Sigmoid colon (tissue), 7 donors: ENCODE results near the gene CRELD2. TPM values are rescaled to one million over a fixed set of nuclear protein-coding genes. Genes with fewer than 3 reads are reported as not detected.
A peak's percentile ranks its signal among the peaks of the same experiment; 100 is the strongest.

Source experiments
- DNase-seq: peaks from one replicate; pipeline ENCODE4 v3.0.0-alpha.2; 2019
- H3K27ac ChIP-seq, 4 donors: fragments of 200-600 bp; sonication (generic); one replicate each; pipeline ENCODE4 v1.5.1; 2016 to 2019; ENCODE audit warnings: mild to moderate bottlenecking in 1 of 4
- H3K27me3 ChIP-seq, 3 donors: fragments of 200-600 bp; sonication (generic); one replicate each; pipeline ENCODE4 v1.5.1; 2019; ENCODE audit warnings: mild to moderate bottlenecking in 1 of 3
- H3K36me3 ChIP-seq, 4 donors: fragments of 200-600 bp; sonication (generic); one replicate each; pipeline ENCODE4 v1.5.1; 2016 to 2019
- H3K4me1 ChIP-seq, 4 donors: fragments of 200-600 bp; sonication (generic); one replicate each; pipeline ENCODE4 v1.5.1; 2017 to 2019
- H3K4me3 ChIP-seq, 4 donors: fragments of 200-600 bp; sonication (generic); one replicate each; pipeline ENCODE4 v1.5.1; 2017 to 2019; ENCODE audit warnings: mild to moderate bottlenecking in 2 of 4, moderate library complexity in 1 of 4
- H3K9me3 ChIP-seq, 4 donors: fragments of 200-600 bp in 3 of 4; sonication (generic) in 3 of 4; one replicate each; pipeline versions ENCODE4 v1.5.1 to v1.6.1; 2013 to 2019
- EP300 ChIP-seq, 4 donors: sonication (generic); formaldehyde crosslinking; IDR thresholded peaks; one replicate each; pipeline ENCODE4 v1.6.1; 2017; ENCODE audit warnings: antibody characterized with exemption in 4 of 4
- POLR2A ChIP-seq, 2 donors: fragments of 450-650 bp; IDR thresholded peaks; one replicate each; pipeline ENCODE4 v1.6.1; 2016; ENCODE audit warnings: antibody characterized with exemption in 2 of 2, mild to moderate bottlenecking in 2 of 2, moderate library complexity in 2 of 2
- POLR2AphosphoS5 ChIP-seq, 4 donors: sonication (generic); formaldehyde crosslinking; IDR thresholded peaks; one replicate each; pipeline ENCODE4 v1.6.1; 2017; ENCODE audit warnings: antibody characterized with exemption in 4 of 4
- WGBS, 2 donors: extraction: QIAGEN DNeasy Blood & Tissue Kit; methylation state at CpG; one replicate each; pipeline ENCODE4 v1.1.7; 2013; 5-methylcytosine and 5-hydroxymethylcytosine counted together
- intact Hi-C: fragments of 100-400 bp; cut with DNase I; formaldehyde crosslinking; loops from one replicate; pipeline ENCODE4 v1.15.1; 2023
- polyA plus RNA-seq, 3 donors: library from polyadenylated mRNA; stranded (reverse); fragments of 200-250 nt; gene quantifications; one replicate each; pipeline ENCODE4 v1.2.3, GENCODE V29; 2013
- total RNA-seq, 4 donors: library from RNA; depleted of rRNA; stranded (reverse); fragments of >200 nt; gene quantifications; one replicate each; pipeline ENCODE4 v1.1.0, GENCODE V29; 2016
- TF ChIP-seq, protein P1 (sequence below), 4 experiments: fragments of 450-650 bp in 3 of 4; fragments of 200-600 bp in 1 of 4; IDR thresholded peaks; one replicate each; pipeline ENCODE4 v1.5.1; 2016 to 2019; ENCODE audit warnings: antibody characterized with exemption in 4 of 4, mild to moderate bottlenecking in 3 of 4, moderate library complexity in 2 of 4
- donor health status: healthy with polysubstance abuse.
- donor health status: Bipolar disorder and iron deficiency.
- donor health status: healthy.

Gene CRELD2
- total and polyA plus RNA-seq, 7 donors: 9.2 to 97.7 (median 20.2) TPM

DNA sequence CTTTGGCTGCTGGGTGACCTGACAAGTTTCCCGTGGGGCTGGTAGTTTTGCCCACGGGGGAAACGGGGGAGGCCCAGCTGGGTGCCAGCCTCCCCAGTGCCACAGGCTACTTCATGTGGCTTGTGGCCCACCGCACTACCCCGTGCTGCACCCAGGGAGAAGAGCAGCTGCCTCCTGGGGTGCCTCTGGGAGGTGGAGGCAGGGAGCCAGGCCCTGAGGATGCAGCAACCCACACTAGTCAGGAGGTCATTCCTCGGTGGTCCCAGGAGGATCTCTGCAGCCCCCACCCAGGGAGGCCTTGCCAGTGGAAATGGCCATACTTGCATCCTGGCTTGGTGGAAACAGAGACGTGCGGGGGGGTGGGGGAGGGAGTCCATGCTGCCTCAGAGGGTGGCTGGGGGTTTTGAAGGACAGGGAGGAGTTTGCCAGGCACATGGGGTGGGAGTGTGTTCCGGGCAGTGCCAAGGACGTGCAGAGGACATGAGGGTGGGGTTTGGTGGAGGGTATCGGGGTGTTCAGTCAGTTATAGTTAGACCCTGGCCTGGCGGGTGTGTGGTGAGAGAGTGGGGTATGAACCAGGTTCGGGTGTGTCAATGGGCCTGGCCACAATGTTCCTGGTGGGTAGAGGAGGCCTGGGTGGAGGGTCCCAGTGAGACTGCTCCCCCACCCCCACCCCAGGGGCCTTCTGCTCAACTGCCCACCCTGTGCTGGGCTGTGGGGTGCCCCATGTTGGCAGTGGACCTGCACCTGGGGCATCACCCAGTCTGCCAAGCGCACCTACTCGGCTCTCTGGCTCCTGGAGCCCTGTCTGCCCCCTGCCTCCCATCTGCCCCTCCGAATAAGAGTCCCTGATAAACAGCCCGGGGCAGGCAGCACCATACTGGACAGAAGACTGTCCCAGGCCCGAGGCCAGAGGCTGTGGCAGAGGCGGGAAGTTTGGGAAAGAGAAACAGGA is 46.0 kb downstream of the CRELD2 start:
- Histone ChIP-seq H3K27me3 (no peaks in the 10 kb centered on the region), H3K9me3 (no peaks in the 10 kb centered on the region), H3K36me3 (peaks cover 11 to 24% (median 16%) of the 10 kb centered on the region in 4 donors), H3K4me3 (peak overlapping the region in 1 of 4 donors; percentile 67), H3K4me1 (peaks cover 0 to 73% (median 57%) of the 10 kb centered on the region in 4 donors), H3K27ac (peak overlapping the region; percentile 89 to 99 (median 96))
- intact Hi-C loops: loop anchor here (5.0 to 10.0 kb wide), 3 partner anchors 112 to 220 kb away; partner anchors contain the start of genes BRD1, TRABD and ZBED4
- WGBS, 2 donors: 64 to 72% methylated on average over 19 of the region's 19 CpGs
- TF ChIP-seq POLR2AphosphoS5 (IDR thresholded peaks at IDR 0.05) (no peak), EP300 (IDR thresholded peaks at IDR 0.05) (no peak), POLR2A (IDR thresholded peaks at IDR 0.05) (no peak)
- TF ChIP-seq, protein P1, sequence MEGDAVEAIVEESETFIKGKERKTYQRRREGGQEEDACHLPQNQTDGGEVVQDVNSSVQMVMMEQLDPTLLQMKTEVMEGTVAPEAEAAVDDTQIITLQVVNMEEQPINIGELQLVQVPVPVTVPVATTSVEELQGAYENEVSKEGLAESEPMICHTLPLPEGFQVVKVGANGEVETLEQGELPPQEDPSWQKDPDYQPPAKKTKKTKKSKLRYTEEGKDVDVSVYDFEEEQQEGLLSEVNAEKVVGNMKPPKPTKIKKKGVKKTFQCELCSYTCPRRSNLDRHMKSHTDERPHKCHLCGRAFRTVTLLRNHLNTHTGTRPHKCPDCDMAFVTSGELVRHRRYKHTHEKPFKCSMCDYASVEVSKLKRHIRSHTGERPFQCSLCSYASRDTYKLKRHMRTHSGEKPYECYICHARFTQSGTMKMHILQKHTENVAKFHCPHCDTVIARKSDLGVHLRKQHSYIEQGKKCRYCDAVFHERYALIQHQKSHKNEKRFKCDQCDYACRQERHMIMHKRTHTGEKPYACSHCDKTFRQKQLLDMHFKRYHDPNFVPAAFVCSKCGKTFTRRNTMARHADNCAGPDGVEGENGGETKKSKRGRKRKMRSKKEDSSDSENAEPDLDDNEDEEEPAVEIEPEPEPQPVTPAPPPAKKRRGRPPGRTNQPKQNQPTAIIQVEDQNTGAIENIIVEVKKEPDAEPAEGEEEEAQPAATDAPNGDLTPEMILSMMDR (IDR thresholded peaks at IDR 0.05): no peak
- peak; percentile 64 for DNase-seq

DNA sequence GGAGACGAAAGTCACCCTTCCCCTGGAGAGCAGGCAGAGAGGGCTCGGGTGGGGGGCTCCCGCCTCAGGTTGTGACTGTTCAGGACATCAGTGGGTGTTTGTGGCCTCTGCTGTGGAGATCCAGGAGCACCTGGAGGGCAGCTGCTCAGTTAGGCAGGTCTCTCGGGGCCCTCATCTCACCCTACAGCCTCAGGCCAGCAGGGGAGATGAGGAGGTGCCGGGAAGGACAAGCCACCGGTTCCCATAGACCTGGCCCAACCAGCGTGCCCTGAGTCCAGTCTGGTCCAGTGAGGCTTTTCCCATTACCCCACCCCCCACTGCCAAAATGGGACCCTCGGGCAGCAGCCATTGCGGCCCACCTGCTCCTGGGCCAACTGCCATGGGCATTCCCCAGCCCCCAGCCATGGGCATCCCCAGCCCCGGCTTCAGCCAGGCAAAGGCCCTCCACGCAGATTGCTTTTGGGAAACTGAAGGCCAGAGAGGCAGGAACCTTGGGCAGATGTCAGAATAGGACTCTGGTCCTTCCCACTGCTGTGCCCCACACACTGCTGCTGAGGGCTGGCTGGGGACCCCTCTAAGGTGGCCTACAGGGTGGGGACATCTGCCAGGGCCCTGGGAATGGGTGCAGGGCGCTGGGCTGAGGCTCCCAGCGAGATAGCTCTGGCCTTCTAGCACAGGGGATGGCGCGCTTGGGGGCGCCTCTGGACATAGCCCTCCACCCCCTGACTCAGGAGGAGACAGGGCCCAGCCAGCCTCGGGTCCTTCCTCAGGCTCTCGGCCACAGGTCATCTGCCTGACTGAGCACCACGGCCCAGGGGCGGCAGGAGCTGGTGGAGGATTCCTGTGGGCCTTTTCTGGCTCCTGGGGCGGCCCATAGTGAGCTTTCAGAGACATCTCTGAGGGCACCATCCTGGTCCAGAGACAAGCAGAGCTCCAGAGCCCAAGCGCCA is 46.9 kb downstream of the CRELD2 start:
- peak overlapping the region in 1 of 4 donors; percentile 67 for H3K4me3 ChIP-seq
- peaks cover 11 to 24% (median 16%) of the 10 kb centered on the region in 4 donors for H3K36me3 ChIP-seq
- H3K9me3 ChIP-seq: no peaks in the 10 kb centered on the region
- 80 to 83% methylated on average over 22 of the region's 22 CpGs for WGBS, 2 donors
- H3K27me3 ChIP-seq: no peaks in the 10 kb centered on the region
- intact Hi-C loops: loop anchor here (10.0 kb wide), 1 partner anchor 219 kb away; the partner anchor contains the start of gene TRABD
- H3K4me1 ChIP-seq: peaks cover 0 to 69% (median 54%) of the 10 kb centered on the region in 4 donors
- DNase-seq: peak; percentile 67
- peak overlapping the region; percentile 84 to 99 (median 96) for H3K27ac ChIP-seq
- TF ChIP-seq POLR2A (IDR thresholded peaks at IDR 0.05) (no peak), EP300 (IDR thresholded peaks at IDR 0.05) (no peak), POLR2AphosphoS5 (IDR thresholded peaks at IDR 0.05) (no peak)
- TF ChIP-seq, protein P1 (IDR thresholded peaks at IDR 0.05): no peak

DNA sequence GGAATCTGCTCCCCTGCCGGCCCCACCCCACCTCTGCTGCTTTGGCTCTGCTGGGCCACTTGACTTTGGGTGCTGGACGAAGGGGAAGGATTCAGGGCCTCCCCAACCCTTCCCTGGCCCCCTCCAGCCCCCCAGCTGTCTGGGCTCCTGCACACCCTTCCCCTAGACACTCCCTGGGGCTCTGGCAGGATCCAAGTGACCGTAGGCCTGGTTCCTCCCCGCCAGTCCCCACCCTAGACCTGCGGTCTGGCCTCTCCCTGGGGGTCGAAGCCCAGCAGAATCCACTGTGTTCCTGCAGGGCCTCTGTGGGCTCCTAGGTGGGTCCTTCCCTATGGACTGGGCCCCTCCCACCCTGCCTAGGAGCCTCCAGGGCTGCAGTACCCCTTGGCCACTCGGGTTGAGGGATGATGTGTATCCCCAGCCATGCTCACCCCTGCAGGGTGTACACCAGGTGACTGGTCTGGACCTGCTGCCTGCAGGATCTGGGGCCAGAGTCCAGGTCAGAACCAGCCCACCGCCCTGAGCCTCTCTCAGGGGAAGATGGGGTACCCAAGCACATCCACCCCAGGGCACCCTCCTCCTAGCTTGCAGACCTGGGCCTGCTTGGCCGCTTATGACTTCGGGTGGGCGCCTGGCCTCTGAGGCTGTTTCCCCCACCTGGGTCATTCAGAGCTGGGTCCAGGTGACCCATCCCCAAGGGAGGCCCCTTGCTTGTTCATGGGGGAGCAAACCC is 47.8 kb downstream of the CRELD2 start:
- H3K27ac ChIP-seq: peak overlapping the region; percentile 82 to 96 (median 90)
- TF ChIP-seq, protein P1 (IDR thresholded peaks at IDR 0.05): no peak
- TF ChIP-seq EP300 (IDR thresholded peaks at IDR 0.05) (no peak), POLR2AphosphoS5 (IDR thresholded peaks at IDR 0.05) (no peak), POLR2A (IDR thresholded peaks at IDR 0.05) (no peak)
- no peak overlapping the region for H3K4me3 ChIP-seq
- WGBS, 2 donors: 70 to 76% methylated on average over 11 of the region's 11 CpGs
- H3K27me3 ChIP-seq: no peaks in the 10 kb centered on the region
- DNase-seq: peak; percentile 67
- peaks cover 11 to 24% (median 16%) of the 10 kb centered on the region in 4 donors for H3K36me3 ChIP-seq
- no peaks in the 10 kb centered on the region for H3K9me3 ChIP-seq
- intact Hi-C loops: loop anchor here (10.0 kb wide), 1 partner anchor 219 kb away; the partner anchor contains the start of gene TRABD
- H3K4me1 ChIP-seq: peaks cover 0 to 75% (median 63%) of the 10 kb centered on the region in 4 donors
